ENCODE results near the gene MPP2. TPM values are rescaled to one million over a fixed set of nuclear protein-coding genes. Genes with fewer than 3 reads are reported as not detected.

MPP2 gene
- total RNA-seq, 2 donors from 2014 or later = 1.1 to 2.8 TPM

- peaks cover 44% of the 10 kb centered on the region for H3K27me3 ChIP-seq
- DNase-seq = peak; percentile 73
- H3K9ac ChIP-seq (ENCODE audit: low read depth in 2 of 2, low read length in 2 of 2) = peak overlapping the region; percentile 32 to 76
- H3K4me1 ChIP-seq = peaks cover 11% of the 10 kb centered on the region
- TF ChIP-seq CTCF (IDR thresholded peaks at IDR 0.05) = no peak
- H3K4me3 ChIP-seq = peak overlapping the region; percentile 43
- no peaks in the 10 kb centered on the region for H3K36me3 ChIP-seq
- H3K9me3 ChIP-seq = no peaks in the 10 kb centered on the region
- no peak overlapping the region for H3K27ac ChIP-seq
- intact Hi-C loops (cut with DNase I) = no loop called here
Measured at GRCh38 chr17:43907998-43908721, 824 bp upstream of the MPP2 start.

- H3K4me3 ChIP-seq = peak overlapping the region; percentile 43
- peaks cover 44% of the 10 kb centered on the region for H3K27me3 ChIP-seq
- no peaks in the 10 kb centered on the region for H3K36me3 ChIP-seq
- TF ChIP-seq CTCF (IDR thresholded peaks at IDR 0.05) = no peak
- intact Hi-C loops (cut with DNase I) = no loop called here
- H3K4me1 ChIP-seq = peaks cover 11% of the 10 kb centered on the region
- H3K27ac ChIP-seq = peak overlapping the region; percentile 57
- DNase-seq = no peak
- H3K9me3 ChIP-seq = no peaks in the 10 kb centered on the region
- peak overlapping the region; percentile 12 to 76 for H3K9ac ChIP-seq (ENCODE audit: low read depth in 2 of 2, low read length in 2 of 2)
Measured at GRCh38 chr17:43906951-43907424, 348 bp downstream of the MPP2 start.

GRCh38 chr17:43905985-43906852 lies 1.1 kb downstream of the MPP2 start:
- no peak for TF ChIP-seq CTCF (IDR thresholded peaks at IDR 0.05)
- Histone ChIP-seq H3K9ac (ENCODE audit: low read depth in 2 of 2, low read length in 2 of 2) (peak overlapping the region; percentile 26 to 37), H3K4me3 (peak overlapping the region; percentile 43), H3K27ac (no peak overlapping the region), H3K27me3 (peaks cover 44% of the 10 kb centered on the region), H3K36me3 (no peaks in the 10 kb centered on the region), H3K9me3 (no peaks in the 10 kb centered on the region), H3K4me1 (peaks cover 11% of the 10 kb centered on the region)
- intact Hi-C loops (cut with DNase I) = no loop called here
- DNase-seq = peak; percentile 58

GRCh38 chr17:43905400-43905984 lies 1.8 kb downstream of the MPP2 start:
- no peaks in the 10 kb centered on the region for H3K36me3 ChIP-seq
- TF ChIP-seq CTCF (IDR thresholded peaks at IDR 0.05) = no peak
- no peak overlapping the region for H3K27ac ChIP-seq
- no peak for DNase-seq
- intact Hi-C loops (cut with DNase I) = no loop called here
- H3K4me3 ChIP-seq = no peak overlapping the region
- no peaks in the 10 kb centered on the region for H3K9me3 ChIP-seq
- H3K27me3 ChIP-seq = peaks cover 44% of the 10 kb centered on the region
- no peak overlapping the region for H3K9ac ChIP-seq (ENCODE audit: low read depth in 2 of 2, low read length in 2 of 2)
- H3K4me1 ChIP-seq = peaks cover 13% of the 10 kb centered on the region

GRCh38 chr17:43901861-43902589 lies 5.3 kb downstream of the MPP2 start:
- H3K27me3 ChIP-seq = peaks cover 18% of the 10 kb centered on the region
- no peak overlapping the region for H3K9ac ChIP-seq (ENCODE audit: low read depth in 2 of 2, low read length in 2 of 2)
- no peaks in the 10 kb centered on the region for H3K36me3 ChIP-seq
- peaks cover 13% of the 10 kb centered on the region for H3K4me1 ChIP-seq
- no peak for DNase-seq
- H3K4me3 ChIP-seq = no peak overlapping the region
- no peak overlapping the region for H3K27ac ChIP-seq
- no peak for TF ChIP-seq CTCF (IDR thresholded peaks at IDR 0.05)
- no peaks in the 10 kb centered on the region for H3K9me3 ChIP-seq
- intact Hi-C loops (cut with DNase I) = no loop called here

All from colonic mucosa (tissue), 4 donors.